ENCODE measurements around the gene PKN2.

PKN2 gene

DNA sequence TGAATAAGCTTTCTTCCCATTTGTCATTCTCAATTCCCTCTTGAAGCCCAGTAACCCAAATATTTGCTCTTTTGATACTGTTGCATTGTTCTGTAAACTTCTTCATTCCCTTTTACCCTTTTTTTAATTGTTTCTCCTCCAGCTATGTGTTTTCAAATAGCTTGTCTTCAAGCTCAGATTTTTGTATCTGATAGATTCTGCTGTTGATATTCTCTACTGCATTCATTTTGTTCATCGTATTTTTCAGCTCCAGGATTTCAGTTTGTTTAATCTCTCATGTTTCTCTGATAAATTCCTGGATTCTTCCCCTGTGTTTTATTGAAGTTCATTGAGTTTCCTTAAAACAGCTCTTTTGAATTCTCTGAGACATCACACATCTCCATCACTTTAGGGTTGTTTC, 51.8 kb downstream of the PKN2 start:
- no peak for DNase-seq

DNA sequence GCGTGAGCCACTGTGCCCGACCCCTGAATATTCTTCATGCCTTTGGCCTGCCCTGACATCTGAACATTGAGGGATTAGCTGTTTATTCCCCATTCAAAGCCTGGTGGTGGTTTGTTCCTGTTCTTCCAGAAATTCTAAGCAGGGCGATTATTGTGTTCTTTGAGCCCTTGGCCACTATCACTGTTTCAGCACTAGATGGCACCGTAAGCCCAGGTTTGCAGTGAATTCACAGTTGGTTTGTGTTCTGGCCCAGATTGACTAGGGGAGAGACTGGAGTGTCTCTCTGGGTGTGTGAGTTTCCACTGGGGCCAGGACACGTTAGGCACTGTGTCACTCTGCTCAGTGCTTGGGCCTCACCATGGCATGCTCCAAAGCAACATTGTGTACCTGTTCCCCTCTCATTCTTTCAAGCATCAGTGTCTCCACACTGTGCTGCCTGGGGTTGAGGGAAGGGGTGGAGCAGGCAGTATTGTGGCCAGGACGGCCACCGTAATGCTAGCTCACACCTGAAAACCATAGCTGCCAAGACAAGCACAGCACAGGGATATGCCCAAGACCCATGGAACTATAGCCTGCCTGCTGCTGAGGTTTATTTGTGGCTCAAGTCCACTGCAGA, 52.7 kb downstream of the PKN2 start:
- no peak for DNase-seq

DNA sequence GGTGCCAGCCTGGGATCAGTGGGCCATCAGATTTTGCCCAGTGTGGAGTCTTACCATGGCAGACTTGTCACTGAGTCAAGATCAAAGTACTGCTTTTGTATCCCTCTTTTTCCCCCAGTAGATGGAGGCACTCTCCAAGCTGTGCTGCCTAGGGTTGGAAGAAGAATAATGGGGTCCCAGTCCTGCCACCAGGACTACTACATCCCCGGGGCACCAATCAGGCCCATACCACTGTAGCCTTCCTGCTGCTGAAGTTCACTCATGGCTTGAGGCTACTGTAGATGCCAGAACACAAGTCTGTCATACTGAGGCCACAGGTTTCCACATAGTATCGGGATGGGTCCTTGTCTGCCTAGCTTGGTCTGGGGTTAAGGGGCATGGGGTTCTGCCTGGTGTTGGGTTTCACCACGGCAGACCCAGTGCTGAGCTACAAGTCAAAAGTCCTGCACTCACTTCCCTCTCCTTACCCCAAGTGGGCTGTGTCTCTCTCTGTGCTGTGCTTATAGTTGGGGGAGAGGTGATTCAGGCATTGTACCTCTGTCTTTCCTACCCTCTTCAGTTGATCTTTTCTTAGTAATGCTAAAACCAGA, 53.4 kb downstream of the PKN2 start:
- no peak for DNase-seq

DNA sequence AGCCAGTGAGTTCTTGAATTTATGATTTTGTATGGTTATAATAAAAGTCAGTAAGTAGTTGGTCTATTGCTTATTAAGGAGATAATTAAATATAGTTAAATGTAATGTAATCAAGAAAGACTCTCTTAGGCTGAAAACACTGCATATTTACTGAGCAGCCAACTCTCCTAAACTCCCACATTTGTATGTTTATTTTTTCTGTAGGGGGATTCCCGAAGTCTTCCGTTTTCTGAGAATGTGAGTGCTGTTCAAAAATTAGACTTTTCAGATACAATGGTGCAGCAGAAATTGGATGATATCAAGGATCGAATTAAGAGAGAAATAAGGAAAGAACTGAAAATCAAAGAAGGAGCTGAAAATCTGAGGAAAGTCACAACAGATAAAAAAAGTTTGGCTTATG, 56.7 kb downstream of the PKN2 start:
- no peak for DNase-seq

DNA sequence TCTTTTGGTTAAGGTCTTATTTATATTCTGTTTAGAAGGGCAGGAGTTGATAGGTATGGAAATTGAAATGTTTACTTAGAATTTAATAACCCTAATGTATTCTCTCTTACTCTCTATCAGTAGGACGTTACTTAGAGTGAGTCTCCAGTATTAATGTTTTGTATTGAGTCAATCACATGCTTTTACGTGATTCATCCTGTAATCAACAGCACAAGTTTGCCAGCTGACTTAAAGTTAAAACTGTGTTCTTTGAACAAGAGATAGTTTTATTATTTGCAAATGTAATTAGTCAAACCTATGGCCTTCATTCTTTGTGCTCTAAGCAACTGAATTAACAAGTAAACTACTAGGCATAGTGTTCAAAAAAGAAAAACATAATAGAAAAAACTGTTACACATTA, 57.3 kb downstream of the PKN2 start:
- DNase-seq = no peak

DNA sequence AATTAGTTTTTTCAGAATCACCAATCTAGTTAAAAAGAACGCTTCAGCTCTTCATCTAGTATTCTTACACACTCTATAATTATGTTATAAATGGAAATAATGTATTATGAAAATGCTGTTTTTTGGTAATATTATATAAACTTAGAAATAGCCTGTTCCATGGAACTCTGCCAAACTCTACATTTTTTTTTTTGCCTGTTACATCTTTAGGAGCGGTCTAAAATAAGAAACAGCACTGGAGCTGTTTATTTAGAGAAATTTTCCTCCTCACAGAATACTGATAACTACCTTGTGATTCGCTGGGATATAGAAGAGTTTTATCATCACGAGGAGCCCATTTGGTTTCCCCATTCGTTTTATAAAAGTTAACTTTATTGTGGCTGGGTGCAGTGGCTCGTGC, 58.5 kb downstream of the PKN2 start:
- DNase-seq = no peak

DNA sequence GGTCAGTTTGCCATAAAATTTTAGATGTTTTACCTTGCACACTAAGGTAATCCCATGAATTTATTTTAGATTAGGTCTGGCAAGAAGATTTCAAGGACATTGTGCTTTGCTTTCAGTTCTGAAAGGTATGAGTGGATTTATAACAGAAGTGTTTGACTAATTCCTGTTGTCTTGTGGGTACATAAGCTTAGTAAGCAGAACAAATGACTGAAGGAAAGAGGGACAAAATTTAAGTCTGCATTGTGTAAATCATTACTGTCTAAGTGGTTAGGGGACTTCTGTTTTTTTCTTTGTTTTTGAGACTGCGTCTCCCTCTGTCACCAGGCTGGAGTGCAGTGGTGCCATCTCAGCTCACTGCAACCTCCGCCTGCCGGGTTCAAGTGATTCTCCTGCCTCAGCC, 60.1 kb downstream of the PKN2 start:
- no peak for DNase-seq

DNA sequence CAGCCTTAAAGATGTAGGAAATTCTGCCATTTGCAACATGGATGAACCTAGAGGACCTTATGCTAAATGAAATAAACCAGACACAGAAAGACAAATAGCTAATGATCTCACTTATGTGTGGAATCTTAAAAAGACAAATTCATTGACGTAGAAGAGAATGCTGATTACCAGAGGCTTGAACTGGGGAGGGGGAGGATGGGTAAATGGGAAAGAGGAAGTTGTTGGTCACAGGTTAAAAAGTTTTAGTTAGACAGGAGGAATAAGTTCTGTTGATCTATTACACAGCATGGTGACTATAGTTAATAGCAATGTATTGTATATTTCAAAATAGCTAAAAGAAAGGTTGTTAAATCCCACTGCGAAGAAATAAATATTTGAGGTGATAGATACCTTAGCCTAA, 62.8 kb downstream of the PKN2 start:
- DNase-seq = no peak

DNA sequence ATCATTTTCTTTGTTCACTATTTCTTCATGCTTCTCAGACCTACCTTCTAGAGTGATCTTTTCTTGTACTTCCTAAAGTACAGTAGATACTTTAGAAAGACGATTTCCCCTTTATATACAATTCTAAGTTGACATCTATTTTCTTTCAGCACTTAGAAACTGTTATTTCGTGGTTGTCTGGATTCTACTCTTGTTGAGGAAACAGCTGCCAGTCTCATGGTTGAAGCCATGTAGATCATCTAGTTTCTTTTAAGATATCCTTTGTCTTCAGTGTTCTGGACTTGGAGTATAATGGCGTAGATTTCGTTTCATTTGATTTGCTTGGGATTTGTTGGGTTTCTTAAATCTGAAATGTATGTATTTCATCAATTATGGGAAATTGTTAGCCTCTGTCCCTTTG, 67.6 kb downstream of the PKN2 start:
- no peak for DNase-seq

DNA sequence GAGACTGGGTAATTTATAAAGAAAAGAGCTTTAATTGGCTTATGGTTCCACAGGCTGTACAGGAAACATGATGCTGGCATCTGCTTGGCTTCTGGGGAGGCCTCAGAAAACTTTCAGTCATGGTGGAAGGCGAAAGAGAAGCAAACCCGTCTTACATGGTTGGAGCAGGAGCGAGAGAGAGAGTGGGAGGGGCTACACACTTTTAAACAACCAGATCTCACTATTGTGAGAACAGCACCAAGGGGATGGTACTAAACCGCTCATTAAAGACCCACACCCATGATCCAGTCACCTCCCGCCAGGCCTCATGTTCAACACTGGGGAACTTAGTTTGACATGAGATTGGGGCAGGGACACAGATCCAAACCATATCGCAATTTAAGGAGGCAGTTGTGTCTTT, 69.4 kb downstream of the PKN2 start:
- DNase-seq = no peak

DNA sequence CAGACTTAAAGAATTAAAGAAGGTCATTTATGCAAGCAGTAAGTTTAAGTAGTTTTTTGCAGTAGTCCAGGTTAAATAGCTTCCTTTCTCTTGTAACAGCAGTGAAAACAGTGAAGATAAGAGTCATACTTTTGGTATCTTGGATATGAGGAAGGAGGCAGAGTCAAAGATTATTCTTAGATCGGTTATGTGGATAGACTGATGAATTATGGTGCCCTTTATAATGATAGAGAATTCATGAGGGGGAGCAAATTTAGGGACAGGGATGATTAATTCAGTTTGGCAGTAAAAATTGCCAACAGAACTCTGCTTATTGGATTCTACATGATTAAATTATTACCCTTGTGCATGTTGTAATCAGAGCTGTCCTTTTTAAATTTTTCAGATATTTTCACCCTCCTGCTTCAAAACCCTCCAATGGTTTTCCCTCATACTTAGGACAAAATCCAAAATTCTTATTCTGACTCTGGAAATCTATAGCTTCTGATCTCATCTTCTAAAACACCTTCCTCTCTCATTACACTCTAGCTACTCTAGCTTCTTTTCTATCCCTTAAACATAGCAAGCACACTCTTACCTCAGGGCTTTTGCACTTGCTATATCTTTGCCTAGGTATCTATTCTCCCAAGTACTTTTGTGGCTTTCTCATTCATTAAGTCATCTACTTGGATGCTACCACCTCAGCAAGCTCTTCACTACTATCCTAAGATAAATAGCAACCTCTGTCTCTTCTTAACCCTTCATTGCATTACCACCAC, 79.8 kb downstream of the PKN2 start:
- DNase-seq = no peak

DNA sequence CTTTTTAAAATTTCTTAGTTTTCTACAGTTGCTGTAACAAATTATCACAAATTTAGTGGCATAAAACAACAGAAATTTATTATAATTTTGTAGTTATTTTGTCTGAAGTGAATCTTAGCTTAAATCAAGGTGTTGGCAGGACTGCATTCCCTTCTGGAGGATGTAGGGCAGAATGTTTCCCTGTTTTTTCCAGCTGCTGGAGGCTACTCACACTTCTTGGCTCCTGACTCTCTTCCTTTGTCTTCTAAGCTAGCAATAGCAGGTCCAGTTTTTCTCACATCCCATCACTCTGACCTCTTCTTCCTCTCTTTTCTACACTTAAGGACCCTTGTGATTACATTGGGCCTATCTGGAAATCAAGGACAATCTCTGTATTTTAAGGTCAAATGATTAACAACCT, 84.1 kb downstream of the PKN2 start:
- no peak for DNase-seq

DNA sequence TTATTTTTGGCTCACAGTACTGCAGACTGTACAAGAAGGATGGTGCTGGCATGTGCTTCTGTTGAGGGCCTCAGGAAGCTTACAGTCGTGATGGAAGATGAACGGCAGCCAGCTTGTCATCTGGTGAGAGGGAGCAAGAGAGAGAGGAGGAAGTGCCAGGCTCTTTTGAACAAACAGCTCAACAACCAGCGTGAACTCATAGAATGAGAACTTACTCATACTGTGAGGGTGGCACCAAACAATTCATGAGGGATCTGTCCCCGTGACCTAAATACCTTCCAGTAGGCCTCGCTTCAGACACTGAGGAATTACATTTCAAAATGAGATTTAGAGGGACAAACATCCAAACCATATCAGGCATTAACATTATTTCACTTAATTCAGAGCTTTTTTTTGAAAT, 84.7 kb downstream of the PKN2 start:
- DNase-seq = no peak

DNA sequence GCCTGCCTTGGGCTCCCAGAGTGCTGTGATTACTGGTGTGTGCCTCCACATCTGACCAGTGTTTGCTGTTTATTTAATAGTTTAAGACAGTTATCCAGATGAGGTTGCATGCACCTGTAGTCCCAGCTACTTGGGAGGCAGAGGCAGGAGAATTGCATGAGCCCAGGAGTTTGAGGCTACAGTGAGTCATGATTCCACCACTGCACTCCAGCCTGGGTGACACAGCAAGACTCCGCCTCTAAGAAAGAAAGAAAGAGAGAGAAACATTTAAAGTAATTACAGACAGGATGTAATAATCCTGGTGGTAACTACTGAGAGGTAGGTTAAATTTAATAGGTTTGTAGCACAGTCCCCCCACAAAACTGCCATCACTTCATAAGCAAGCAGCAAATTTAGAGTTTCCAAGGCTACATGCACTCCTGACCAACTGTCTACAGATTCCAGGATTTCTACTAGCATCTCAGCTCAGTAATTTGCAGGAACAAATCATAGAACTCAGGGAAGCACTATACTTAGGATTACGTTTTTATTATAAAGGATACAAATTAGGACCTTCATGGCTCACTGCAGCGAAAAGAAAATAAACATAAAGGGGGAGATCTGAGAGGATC, 89.6 kb downstream of the PKN2 start:
- DNase-seq = no peak

DNA sequence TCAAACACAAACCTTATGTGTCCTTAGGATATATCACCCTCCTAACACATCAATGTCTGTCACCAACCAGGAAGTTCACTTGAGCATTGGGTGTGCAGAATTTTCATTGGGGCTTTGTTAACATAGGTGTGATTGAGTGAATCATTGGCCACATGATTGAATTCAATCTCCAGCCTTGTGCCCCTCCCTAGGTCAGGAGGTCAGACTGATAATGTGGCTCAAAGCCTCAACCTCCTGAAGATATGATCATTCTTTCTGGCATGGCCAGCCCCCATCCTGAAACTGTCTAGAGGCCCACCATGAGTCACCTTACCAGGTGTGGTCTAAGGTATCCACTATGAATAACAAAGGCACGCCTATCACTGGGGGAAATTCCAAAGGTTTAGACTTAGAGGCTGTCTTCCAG, 90.1 kb downstream of the PKN2 start:
- no peak for DNase-seq

DNA sequence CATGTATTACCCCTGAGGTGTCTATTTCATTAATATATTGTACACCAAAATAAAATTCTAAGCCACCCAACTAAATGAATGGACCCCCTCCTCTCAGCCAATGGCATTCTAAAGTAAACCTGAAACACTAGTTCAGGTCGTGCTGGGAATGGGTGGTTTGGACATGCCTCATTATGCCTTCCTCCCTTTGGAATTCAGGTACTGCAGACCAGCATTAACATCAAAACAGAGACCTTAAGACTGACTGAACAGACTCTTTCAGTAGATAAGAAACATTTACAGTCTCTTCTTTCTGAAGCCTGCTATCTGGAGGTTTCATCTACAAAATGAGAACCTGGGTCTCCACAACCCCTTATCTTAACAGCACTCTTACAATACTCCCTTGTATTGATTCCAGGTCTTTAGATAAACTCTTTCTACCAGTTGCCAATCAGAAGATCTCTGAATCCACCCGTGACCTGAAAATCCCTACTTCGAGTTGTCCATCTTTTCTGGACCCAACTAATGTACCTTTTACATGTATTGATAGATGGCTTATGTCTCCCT, 93.6 kb downstream of the PKN2 start:
- DNase-seq = no peak

DNA sequence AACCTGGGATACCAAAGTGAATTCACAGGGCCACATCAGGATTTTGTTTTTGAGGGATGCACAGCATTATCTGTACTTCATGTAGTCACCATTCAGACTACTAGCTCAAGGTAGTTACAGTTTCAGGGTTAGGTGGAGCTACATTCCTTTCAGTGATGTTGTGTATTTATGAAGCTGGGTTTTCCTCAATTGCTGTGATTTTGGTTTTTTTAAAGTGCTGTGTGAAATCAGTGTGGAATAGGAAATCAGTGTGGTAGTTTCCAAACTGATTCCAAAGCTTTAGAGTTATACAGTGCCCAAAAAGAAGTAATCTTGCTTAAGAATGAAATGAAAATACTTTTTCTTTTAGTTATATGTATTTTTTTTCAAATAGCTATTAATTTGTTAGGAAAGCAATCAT, 95.8 kb downstream of the PKN2 start:
- no peak for DNase-seq

DNA sequence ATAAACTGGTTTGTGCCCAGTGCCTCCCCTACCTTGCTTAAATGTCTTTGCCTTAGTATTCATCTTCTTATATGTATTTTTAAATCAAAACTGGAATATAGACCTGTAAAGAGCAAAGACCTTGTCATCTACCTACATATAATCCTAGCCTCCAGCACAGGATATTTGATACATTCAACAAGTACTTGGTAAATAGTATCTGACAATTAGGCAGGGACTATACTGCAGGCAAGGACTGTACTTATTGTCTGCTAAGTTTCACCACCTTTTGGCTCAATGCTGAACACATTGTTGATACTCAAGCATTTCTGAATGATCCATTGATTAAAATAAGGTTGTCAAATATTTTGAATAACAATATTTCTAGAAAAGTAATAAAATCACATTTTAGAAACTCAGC, 96.4 kb downstream of the PKN2 start:
- no peak for DNase-seq

DNA sequence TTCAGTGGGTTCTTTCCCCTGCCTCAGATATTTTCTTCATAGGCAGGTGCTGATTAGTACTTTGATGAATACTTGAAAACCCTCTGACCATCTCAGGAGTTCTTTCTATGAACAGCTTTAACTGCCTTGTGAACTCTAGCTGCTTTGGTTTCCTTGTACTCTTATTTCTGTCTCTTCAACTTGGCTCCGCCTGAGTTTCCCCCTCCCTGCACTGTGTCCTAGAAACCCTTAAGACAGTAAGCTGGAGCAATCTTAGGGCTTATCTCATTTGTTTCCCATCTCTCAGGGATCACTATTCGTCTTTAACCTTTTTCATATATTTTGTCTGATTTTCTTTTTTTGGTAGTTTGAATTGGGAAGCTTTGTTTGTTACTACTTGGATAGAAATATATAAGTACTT, 99.1 kb downstream of the PKN2 start:
- no peak for DNase-seq

DNA sequence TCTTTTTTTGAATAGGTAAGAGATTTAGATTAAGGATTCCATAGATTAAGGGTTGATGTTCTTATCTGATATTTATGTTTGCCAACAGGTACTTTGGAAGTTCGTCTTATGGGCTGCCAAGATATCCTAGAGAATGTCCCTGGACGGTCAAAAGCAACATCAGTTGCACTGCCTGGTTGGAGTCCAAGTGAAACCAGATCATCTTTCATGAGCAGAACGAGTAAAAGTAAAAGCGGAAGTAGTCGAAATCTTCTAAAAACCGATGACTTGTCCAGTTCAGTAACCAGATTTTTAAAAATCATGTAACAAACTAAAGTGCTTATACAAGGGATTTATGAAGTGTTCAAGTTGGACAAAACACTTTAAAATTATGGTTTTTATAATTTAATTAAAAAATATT, 100.5 kb downstream of the PKN2 start:
- DNase-seq = no peak

DNA sequence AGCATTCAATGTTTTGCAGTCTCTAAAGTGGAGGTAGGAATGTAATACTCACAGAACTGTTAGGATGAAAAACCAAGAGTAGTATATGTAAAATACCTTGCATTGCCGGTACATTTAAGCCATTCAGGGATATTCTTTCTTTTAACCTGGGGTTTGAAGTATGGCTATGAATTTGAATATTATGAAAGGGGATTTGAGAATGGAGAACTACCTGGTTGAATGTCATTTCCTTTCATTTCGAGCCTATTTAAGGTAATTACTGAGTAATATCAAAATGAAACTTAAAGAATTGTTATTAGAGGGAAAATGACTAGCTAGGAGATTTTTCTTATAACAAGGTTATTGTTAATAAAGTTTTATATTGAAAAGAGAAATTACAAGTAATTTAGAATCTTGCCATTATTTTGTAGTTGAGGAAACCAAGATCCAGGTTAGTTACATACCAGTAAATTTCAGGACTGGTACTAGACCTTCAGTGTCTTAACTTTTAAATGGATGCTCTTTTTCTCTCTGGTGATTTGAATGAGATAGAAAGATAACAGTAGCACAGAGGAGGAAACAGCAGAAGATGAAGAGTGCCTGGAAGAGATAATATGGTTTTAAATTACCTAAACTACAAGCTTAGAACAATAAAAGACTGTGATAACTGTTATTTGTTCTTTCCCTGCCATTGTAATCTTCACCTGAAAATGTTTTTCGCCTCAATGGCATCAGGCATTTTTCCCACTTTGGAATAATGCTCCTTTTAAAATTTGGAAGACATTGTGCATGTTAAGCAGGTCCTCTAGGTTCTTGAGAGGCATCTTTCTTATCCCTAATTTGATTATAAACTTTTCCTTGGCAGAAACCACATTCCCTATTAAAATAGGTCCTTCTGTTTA, 103.2 kb downstream of the PKN2 start:
- DNase-seq = no peak

DNA sequence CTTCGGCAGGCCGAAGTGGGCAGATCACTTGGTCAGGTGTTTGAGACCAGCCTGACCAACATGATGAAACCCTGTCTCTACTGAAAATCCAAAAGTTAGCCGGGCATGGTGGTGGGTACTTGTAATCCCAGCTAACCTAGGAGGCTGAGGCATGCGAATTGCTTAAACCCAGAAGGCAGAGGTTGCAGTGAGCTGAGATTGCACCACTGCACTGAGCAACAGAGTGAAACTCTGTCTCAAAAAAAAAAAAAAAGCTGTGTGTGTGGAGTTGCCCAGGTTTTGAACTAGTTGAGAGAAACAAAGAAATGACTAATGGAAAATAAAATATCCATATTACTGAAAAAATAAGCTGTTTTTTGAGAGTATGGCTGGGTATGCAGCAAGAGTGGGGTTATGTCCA, 107.1 kb downstream of the PKN2 start:
- DNase-seq = no peak

DNA sequence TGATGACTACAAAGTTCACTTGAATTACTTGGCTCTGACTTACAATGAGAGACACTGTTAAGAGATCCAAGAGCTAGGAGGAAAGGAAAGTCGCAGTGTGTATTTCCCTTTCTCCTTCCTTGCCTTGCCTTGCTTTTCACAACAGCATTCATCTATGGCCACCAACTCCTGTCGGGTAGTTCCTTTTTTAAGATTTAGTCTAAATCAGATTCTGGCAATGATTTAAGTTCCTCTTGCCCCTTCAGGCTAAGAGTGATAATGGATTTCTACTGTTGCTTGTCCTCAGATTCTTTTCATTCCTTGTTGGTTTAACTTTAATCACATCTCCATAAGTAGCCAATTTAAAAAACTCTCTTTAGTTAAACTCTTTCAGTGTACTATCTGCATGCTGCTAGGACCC, 115.4 kb downstream of the PKN2 start:
- DNase-seq = no peak
